PC-3 (cell line): Measurements from ENCODE around the gene FANCG. TPM values are rescaled to one million over a fixed set of nuclear protein-coding genes. Genes with fewer than 3 reads are reported as not detected.

ENCODE experiments used
- ATAC-seq: fragments of 200-7000 bp; cut with Tn5 transposase; 2 replicates; pipeline ENCODE4 v1.9.1; 2020; ENCODE audit warnings: mild to moderate bottlenecking, moderate library complexity
- Bru-seq: library from RNA; stranded (reverse); fragments of 400-500 nt; gene quantifications from one replicate; lab custom pipeline; 2021; lab: Mats Ljungman, UMichigan
- BruChase-seq, 2 experiments: library from RNA; stranded (reverse); fragments of 400-500 nt; gene quantifications; one replicate each; lab custom pipeline; 2021; lab: Mats Ljungman, UMichigan
- BruUV-seq: library from RNA; stranded (reverse); fragments of 400-500 nt; replicated peaks from 2 replicates; lab custom pipeline; 2021; lab: Mats Ljungman, UMichigan
- CTCF ChIA-PET: fragments of 300-600 bp; sonication (Branson Sonifier 250); formaldehyde crosslinking; loops from one replicate; lab custom pipeline; 2022; ENCODE audit warnings: antibody characterized with exemption; lab: Charles Lee
- POLR2A ChIA-PET: fragments of 300-600 bp; sonication (Branson Sonifier 250); formaldehyde crosslinking; loops from one replicate; lab custom pipeline; 2022; ENCODE audit warnings: antibody characterized with exemption; ENCODE audit not compliant: unreplicated experiment; lab: Charles Lee
- DNase-seq: peaks from one replicate; pipeline ENCODE4 v3.0.0-alpha.2; 2015
- H2AFZ ChIP-seq: fragments of 300-600 bp; sonication (generic); 2 replicates; pipeline ENCODE4 v1.6.0; 2016; ENCODE audit warnings: antibody characterized with exemption, low read length
- H3F3A ChIP-seq: fragments of 300-600 bp; sonication (generic); one replicate; pipeline ENCODE4 v1.6.0; 2017; ENCODE audit warnings: antibody characterized with exemption, low read length, control low read depth, mild to moderate bottlenecking; ENCODE audit not compliant: unreplicated experiment
- H3K27ac ChIP-seq: fragments of 300-600 bp; sonication (generic); 2 replicates; pipeline ENCODE4 v1.5.1; 2016; ENCODE audit warnings: mild to moderate bottlenecking, low read length
- H3K27me3 ChIP-seq: fragments of 300-600 bp; sonication (generic); 2 replicates; pipeline ENCODE4 v1.6.1; 2016; ENCODE audit warnings: low read length, mixed read lengths
- H3K36me3 ChIP-seq: fragments of 300-600 bp; sonication (generic); 2 replicates; pipeline ENCODE4 v1.6.1; 2016; ENCODE audit warnings: low read depth, mixed run types, low read length, mixed read lengths
- H3K4me1 ChIP-seq: fragments of 300-600 bp; sonication (generic); 2 replicates; pipeline ENCODE4 v1.5.1; 2016; ENCODE audit warnings: low read length; ENCODE audit not compliant: insufficient read depth
- H3K4me2 ChIP-seq: fragments of 300-600 bp; sonication (generic); 2 replicates; pipeline ENCODE4 v1.6.0; 2016; ENCODE audit warnings: low read length
- H3K4me3 ChIP-seq: fragments of 300-600 bp; sonication (generic); 2 replicates; pipeline ENCODE4 v1.5.1; 2016; ENCODE audit warnings: mild to moderate bottlenecking, low read length, mixed read lengths
- H3K79me2 ChIP-seq: fragments of 300-600 bp; sonication (generic); 2 replicates; pipeline ENCODE4 v1.6.1; 2017; ENCODE audit warnings: low read length, mixed read lengths
- H3K9ac ChIP-seq: fragments of 300-600 bp; sonication (generic); 2 replicates; pipeline ENCODE4 v1.6.0; 2016; ENCODE audit warnings: mild to moderate bottlenecking, low read length
- H3K9me2 ChIP-seq: fragments of 300-600 bp; sonication (generic); replicated peaks from 2 replicates; pipeline ENCODE4 v1.6.1; 2016; ENCODE audit warnings: mixed run types, low read length, mixed read lengths
- H3K9me3 ChIP-seq: fragments of 300-600 bp; sonication (generic); 2 replicates; pipeline ENCODE4 v1.6.1; 2016; ENCODE audit warnings: low read length, mixed read lengths
- H4K20me1 ChIP-seq: fragments of 300-600 bp; sonication (generic); 2 replicates; pipeline ENCODE4 v1.6.1; 2016; ENCODE audit warnings: low read length, mixed read lengths
- EZH2 ChIP-seq: fragments of 300-600 bp; sonication (generic); IDR thresholded peaks from one replicate; pipeline ENCODE4 v1.6.1; 2017; ENCODE audit warnings: antibody characterized with exemption, mild to moderate bottlenecking, low read length; ENCODE audit not compliant: unreplicated experiment
- EZH2phosphoT487 ChIP-seq: fragments of 300-600 bp; sonication (generic); IDR thresholded peaks from 2 replicates; pipeline ENCODE4 v1.6.1; 2018; ENCODE audit warnings: mild to moderate bottlenecking, antibody characterized with exemption, low read length, borderline replicate concordance
- intact Hi-C: fragments of 100-400 bp; cut with micrococcal nuclease; formaldehyde crosslinking; loops from 2 replicates; pipeline ENCODE4 v1.9.0; 2023
- long read RNA-seq: library from polyadenylated mRNA; unstranded; transcript quantifications from one replicate; pipeline ENCODE4 v2.0.0, GENCODE V29; 2021; ENCODE audit not compliant: unreplicated experiment
- total RNA-seq: library from RNA; depleted of rRNA; stranded (reverse); fragments of >200 nt; gene quantifications from 2 replicates; pipeline ENCODE4 v1.2.3, GENCODE V29; 2014; rRNA removed
- TF ChIP-seq, protein P1 (sequence below): fragments of 300-600 bp; sonication (generic); conservative IDR thresholded peaks from 2 replicates; pipeline ENCODE4 v1.5.1; 2017; ENCODE audit warnings: antibody characterized with exemption, low read depth, mild to moderate bottlenecking, low read length

FANCG gene
- 32.6 and 44.8 TPM in 2 replicates for total RNA-seq
- Bru-seq, nascent RNA, result percentile 58 among the genes with signal in this experiment
- percentile 84 among the genes with signal in this experiment for BruChase-seq, experiment 1, labeled RNA remaining after a 6-hour chase
- BruChase-seq, experiment 2, labeled RNA remaining after a 2-hour chase, result percentile 72 among the genes with signal in this experiment
- long read RNA-seq, transcript FANCG-201 (14 exons, 2,631 nt), result major isoform, 6 of 21 reads
- long read RNA-seq, partial matches to known transcripts, result 4 of 21 reads
- long read RNA-seq, other reads (novel, unspliced or antisense), result 11 of 21 reads

DNA sequence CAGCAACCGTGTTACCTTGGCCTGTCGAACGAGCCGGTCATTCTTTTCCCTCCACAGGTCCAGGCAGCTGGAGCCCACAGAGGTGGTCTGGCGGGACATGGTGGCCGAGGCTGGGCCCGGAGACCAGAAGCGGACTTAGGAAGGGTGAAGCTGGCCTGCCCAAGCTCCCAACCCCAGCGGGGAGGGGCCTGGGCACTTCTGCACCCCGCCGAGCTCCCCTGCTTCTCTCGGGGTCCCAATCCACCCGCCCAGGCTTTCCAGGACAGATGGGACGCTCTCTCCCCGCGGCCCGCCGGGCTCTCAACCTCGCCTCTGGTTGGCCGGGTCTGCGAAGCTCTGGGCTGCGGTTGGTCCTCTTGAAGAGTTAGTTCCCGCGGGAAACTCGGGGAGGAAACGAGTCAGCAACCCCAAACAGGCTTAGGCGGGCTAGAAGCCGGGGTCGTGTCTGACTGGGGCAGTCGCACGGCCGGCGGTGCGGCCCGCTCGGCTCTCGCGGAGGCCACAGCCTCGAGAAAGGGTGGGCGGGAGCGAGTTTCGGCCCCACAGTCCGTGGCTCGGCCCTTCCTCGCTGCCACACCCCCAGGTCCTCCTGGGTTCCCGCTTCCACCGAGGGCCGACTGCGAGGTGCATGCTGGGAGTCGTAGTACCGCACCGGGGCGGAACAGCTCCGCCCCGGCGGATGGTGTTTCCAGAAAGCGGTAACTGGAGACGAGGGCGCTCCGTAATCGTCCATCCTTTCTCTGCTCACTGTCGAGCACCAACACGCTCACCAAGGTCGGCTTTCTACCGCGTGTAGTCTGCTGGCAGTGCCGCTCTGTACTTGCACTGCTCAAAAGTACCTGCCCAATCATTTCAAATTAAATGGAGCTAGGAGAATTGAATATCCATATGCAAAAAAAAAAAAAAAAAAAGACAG lies at the start of gene FANCG:
Gene FANCG, minus strand, starts transcription at position 517 of the 916 bp plus-strand sequence. Its CDS starts 418 bp downstream, at position 99.
- H3K4me2 ChIP-seq, result peak within 1 kb of the TSS; percentile 98
- peaks cover 29% of the 10 kb centered on the region for H3K79me2 ChIP-seq
- no peaks in the 10 kb centered on the region for H3K36me3 ChIP-seq
- ChIA-PET POLR2A (interaction anchor here (0.6 kb wide), 1 partner anchor 683 kb away, joined by 3 read pairs; no protein-coding TSS in a partner anchor), CTCF (interaction anchor here (0.6 to 1.1 kb wide), 3 partner anchors 8 to 180 kb away, joined by 3 to 4 read pairs (median 3); no protein-coding TSS in a partner anchor)
- no peaks in the 10 kb centered on the region for H3K9me2 ChIP-seq
- H3K4me3 ChIP-seq, result peak within 1 kb of the TSS; percentile 91
- peak within 1 kb of the TSS; percentile 92 for H3K9ac ChIP-seq
- no peaks in the 10 kb centered on the region for H3F3A ChIP-seq
- H3K27me3 ChIP-seq, result no peaks in the 10 kb centered on the region
- peak; percentile 93 for ATAC-seq
- no peaks in the 10 kb centered on the region for H3K9me3 ChIP-seq
- H3K27ac ChIP-seq, result peak within 1 kb of the TSS; percentile 83
- no TSS peak for BruUV-seq
- TF ChIP-seq, protein P1, sequence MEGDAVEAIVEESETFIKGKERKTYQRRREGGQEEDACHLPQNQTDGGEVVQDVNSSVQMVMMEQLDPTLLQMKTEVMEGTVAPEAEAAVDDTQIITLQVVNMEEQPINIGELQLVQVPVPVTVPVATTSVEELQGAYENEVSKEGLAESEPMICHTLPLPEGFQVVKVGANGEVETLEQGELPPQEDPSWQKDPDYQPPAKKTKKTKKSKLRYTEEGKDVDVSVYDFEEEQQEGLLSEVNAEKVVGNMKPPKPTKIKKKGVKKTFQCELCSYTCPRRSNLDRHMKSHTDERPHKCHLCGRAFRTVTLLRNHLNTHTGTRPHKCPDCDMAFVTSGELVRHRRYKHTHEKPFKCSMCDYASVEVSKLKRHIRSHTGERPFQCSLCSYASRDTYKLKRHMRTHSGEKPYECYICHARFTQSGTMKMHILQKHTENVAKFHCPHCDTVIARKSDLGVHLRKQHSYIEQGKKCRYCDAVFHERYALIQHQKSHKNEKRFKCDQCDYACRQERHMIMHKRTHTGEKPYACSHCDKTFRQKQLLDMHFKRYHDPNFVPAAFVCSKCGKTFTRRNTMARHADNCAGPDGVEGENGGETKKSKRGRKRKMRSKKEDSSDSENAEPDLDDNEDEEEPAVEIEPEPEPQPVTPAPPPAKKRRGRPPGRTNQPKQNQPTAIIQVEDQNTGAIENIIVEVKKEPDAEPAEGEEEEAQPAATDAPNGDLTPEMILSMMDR, result no peak
- no peak for TF ChIP-seq EZH2
- TF ChIP-seq EZH2phosphoT487, result no peak
- H4K20me1 ChIP-seq, result no peaks in the 10 kb centered on the region
- H2AFZ ChIP-seq, result peak within 1 kb of the TSS; percentile 87
- 0 out of 2 replicates have a peak, but pooled peaks cover 8% of the 10 kb centered on the region for H3K4me1 ChIP-seq
- intact Hi-C loops, result no loop called here
- DNase-seq, result peak; percentile 87

GRCh38 chr9:35116898-35117551 lies 37.3 kb upstream of the FANCG start:
- BruUV-seq, result no TSS peak
- no peaks in the 10 kb centered on the region for H3K9me2 ChIP-seq
- ChIA-PET CTCF (interaction anchor here (0.7 to 1.7 kb wide), 2 partner anchors 142 to 268 kb away, joined by 3 to 11 read pairs; no protein-coding TSS in a partner anchor), POLR2A (interaction anchor here (0.6 kb wide), 1 partner anchor 157 kb away, joined by 3 read pairs; no protein-coding TSS in a partner anchor)
- no peaks in the 10 kb centered on the region for H4K20me1 ChIP-seq
- peak overlapping the region; percentile 36 for H3K27ac ChIP-seq
- H3K79me2 ChIP-seq, result no peaks in the 10 kb centered on the region
- H3K4me2 ChIP-seq, result peak overlapping the region; percentile 99
- peaks cover 32% of the 10 kb centered on the region for H3K4me1 ChIP-seq
- peak overlapping the region; percentile 54; the same call in 1 of the 2 replicates for H3K9ac ChIP-seq
- DNase-seq (peak; percentile 89), ATAC-seq (peak; percentile 53)
- no peaks in the 10 kb centered on the region; the same call in 1 of the 2 replicates for H3K36me3 ChIP-seq
- H3K4me3 ChIP-seq, result peak overlapping the region; percentile 83
- intact Hi-C loops, result loop anchor here (1.0 to 5.0 kb wide), 5 partner anchors 45 to 435 kb away; partner anchors contain the start of gene UNC13B
- no peaks in the 10 kb centered on the region for H3K27me3 ChIP-seq
- TF ChIP-seq, protein P1, result peak; percentile 87
- no peak for TF ChIP-seq EZH2phosphoT487
- H3K9me3 ChIP-seq, result no peaks in the 10 kb centered on the region
- H2AFZ ChIP-seq, result peak overlapping the region; percentile 93
- H3F3A ChIP-seq, result no peaks in the 10 kb centered on the region
